IPS-NIHi7 (cell line): ENCODE measurements around the gene DAB2IP.
"Not testable (repeated sequence)": the region's sequence is repeated elsewhere in the genome, so short reads cannot be mapped to it uniquely, and the experiment has no call there.

Experiments used
- DNase-seq: peaks from one replicate; pipeline ENCODE4 v3.0.0; 2012; ENCODE audit warnings: mixed read lengths; ENCODE audit errors: extremely low spot score

The DAB2IP gene

GRCh38 chr9:121651295-121652020 lies at the start of gene DAB2IP:
Gene DAB2IP (plus strand): TSS chr9:121651634. CDS start chr9:121651776, 142 bp downstream.
- peak; percentile 80 for DNase-seq

- DNase-seq: no peak
Observed at GRCh38 chr9:121603028-121603427, 48.4 kb upstream of the DAB2IP start.

GRCh38 chr9:121604242-121604641 lies 47.2 kb upstream of the DAB2IP start:
- peak; percentile 43 for DNase-seq

- no peak for DNase-seq
Observed at GRCh38 chr9:121604654-121605053, 46.8 kb upstream of the DAB2IP start.

- DNase-seq: no peak
Observed at GRCh38 chr9:121607434-121608167, 43.8 kb upstream of the DAB2IP start.

- DNase-seq: no peak
Observed at GRCh38 chr9:121608168-121608853, 43.1 kb upstream of the DAB2IP start.

GRCh38 chr9:121609822-121610637 lies 41.4 kb upstream of the DAB2IP start:
- no peak for DNase-seq

GRCh38 chr9:121610638-121610953 lies 40.8 kb upstream of the DAB2IP start:
- DNase-seq: peak; percentile 52

GRCh38 chr9:121612511-121612998 lies 38.9 kb upstream of the DAB2IP start:
- DNase-seq: peak; percentile 52

- DNase-seq: no peak
Observed at GRCh38 chr9:121613009-121613752, 38.3 kb upstream of the DAB2IP start.

GRCh38 chr9:121616123-121616755 lies 35.2 kb upstream of the DAB2IP start:
- no peak for DNase-seq

GRCh38 chr9:121618504-121618903 lies 32.9 kb upstream of the DAB2IP start:
- no peak for DNase-seq

- DNase-seq: not testable (repeated sequence)
Observed at GRCh38 chr9:121618910-121619309, 32.5 kb upstream of the DAB2IP start.

- no peak for DNase-seq
Observed at GRCh38 chr9:121619545-121620324, 31.7 kb upstream of the DAB2IP start.

- no peak for DNase-seq
Observed at GRCh38 chr9:121620325-121620673, 31.1 kb upstream of the DAB2IP start.

GRCh38 chr9:121620777-121621449 lies 30.5 kb upstream of the DAB2IP start:
- DNase-seq: peak; percentile 85

GRCh38 chr9:121622387-121623203 lies 28.8 kb upstream of the DAB2IP start:
- DNase-seq: no peak

- not testable (repeated sequence) for DNase-seq
Observed at GRCh38 chr9:121623430-121623829, 28.0 kb upstream of the DAB2IP start.
